OCI-LY7 (cell line): ENCODE measurements around the gene TIAL1.

Experiments
- EZH2phosphoT487 ChIP-seq: fragments of 200-600 bp; sonication (generic); IDR thresholded peaks from 2 replicates; pipeline ENCODE4 v1.6.1; 2018; ENCODE audit warnings: low read depth, borderline replicate concordance, mild to moderate bottlenecking, mixed run types, antibody characterized with exemption, low read length, moderate library complexity, mixed read lengths
- TF ChIP-seq, protein P1 (sequence below): fragments of 200-600 bp; sonication (generic); conservative IDR thresholded peaks from 2 replicates; pipeline ENCODE4 v1.5.1; 2014; ENCODE audit warnings: mild to moderate bottlenecking, antibody characterized with exemption, low read length, moderate library complexity, mixed read lengths

- TF ChIP-seq, protein P1, sequence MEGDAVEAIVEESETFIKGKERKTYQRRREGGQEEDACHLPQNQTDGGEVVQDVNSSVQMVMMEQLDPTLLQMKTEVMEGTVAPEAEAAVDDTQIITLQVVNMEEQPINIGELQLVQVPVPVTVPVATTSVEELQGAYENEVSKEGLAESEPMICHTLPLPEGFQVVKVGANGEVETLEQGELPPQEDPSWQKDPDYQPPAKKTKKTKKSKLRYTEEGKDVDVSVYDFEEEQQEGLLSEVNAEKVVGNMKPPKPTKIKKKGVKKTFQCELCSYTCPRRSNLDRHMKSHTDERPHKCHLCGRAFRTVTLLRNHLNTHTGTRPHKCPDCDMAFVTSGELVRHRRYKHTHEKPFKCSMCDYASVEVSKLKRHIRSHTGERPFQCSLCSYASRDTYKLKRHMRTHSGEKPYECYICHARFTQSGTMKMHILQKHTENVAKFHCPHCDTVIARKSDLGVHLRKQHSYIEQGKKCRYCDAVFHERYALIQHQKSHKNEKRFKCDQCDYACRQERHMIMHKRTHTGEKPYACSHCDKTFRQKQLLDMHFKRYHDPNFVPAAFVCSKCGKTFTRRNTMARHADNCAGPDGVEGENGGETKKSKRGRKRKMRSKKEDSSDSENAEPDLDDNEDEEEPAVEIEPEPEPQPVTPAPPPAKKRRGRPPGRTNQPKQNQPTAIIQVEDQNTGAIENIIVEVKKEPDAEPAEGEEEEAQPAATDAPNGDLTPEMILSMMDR, result 0 out of 2 replicates have a peak, but pooled peaks have one; percentile 13
- TF ChIP-seq EZH2phosphoT487, result no peak
Measured at GRCh38 chr10:119625570-119626280, 29.0 kb upstream of the TIAL1 start.
